ENCODE measurements around the gene ZBTB17.
"Not testable (repeated sequence)": the region's sequence is repeated elsewhere in the genome, so short reads cannot be mapped to it uniquely, and the experiment has no call there.

The ZBTB17 gene

DNA sequence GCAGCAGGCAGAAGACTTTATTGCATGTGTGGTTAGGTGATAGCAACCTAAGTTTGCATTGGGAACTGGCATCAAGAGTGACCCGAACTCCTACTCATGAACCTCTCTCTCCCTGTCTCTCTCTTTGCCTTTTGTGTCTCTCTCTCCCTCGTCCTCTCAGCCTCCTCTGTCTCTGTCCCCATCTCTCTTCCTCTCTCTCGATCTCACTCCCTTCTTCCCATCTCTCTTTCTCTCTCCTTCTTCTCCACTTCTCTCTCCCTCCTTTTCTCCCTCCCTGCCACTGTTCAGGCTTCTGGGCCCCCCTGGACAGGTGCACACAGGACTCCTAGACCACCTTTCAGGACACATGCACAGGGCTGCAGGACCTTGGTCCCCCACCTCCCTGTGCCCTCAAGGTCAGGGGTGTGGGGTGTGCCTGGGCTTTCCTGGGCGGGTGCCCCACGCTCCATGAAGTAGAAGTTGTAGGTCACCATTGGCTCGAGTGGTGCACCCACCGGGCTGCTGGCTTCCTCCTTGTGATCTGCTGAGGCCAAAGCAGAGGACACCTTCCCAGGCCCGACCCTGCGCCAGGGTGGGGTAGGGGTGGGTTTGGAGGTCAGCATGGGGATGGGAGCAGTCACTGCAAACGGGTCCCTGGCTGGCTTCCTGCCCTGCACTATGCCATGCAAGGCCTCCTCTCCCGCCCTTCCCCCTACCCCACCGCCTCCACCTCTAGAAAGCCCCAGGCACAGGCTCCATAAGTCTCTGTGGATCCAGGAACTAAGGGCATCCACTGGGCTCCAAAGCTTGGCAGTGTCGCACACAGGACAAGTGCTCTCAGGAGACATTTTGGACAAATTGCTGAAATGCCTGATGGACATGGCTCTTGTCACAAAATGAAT, 13.2 kb upstream of the ZBTB17 start:
- no peak for DNase-seq (ENCODE audit: low read depth in 2 of 2)

DNA sequence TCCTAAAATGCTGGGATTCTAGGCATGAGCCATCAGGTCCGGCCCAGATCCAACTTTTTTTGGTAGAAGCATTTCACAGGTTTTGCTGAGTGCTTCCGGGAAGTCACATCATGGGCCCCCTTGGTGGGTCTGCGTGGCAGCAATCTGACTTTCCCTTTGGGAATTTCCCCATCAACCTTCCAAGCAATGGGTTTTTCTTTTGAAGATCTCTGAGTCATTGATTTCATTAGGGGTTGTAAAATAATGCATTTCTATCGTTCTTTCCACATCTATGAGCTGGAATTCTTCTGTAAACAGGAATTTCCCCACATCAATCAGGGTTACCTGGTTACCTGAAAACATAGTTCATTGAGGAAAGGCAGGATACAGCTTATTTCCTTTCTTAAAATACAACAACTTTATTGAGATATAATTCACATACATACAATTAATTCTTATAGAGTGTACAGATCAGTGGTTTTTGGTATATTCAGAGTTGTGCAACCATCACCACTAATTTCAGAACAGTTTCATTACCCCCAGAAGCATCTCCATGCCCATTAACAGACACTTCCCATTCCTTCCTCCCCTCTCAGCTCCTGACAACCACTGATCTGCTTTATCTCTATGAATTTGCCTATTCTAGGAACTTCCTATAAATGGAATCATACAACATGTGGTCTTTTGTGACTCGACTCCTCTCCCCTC, 9.9 kb upstream of the ZBTB17 start:
- DNase-seq (ENCODE audit: low read depth in 2 of 2) = no peak

DNA sequence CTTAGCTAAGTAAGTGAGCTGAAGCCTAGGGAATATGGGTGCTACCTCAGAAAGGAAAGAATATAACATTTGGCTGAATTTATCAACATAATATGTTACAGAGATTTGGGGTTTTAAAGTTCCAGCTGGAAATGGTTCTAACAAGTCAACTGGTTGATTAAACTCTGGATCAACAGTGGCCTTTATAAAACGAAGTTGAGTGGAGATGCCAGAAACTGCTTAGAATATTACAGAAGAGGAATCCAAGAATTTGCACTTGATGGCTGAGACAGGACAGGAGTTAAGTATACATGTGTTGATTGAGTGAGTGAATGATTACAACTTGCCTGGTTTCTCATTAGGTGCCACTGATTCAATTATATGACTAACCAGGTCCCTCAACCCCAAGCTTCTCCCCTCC, 7.4 kb upstream of the ZBTB17 start:
- DNase-seq (ENCODE audit: low read depth in 2 of 2) = no peak

DNA sequence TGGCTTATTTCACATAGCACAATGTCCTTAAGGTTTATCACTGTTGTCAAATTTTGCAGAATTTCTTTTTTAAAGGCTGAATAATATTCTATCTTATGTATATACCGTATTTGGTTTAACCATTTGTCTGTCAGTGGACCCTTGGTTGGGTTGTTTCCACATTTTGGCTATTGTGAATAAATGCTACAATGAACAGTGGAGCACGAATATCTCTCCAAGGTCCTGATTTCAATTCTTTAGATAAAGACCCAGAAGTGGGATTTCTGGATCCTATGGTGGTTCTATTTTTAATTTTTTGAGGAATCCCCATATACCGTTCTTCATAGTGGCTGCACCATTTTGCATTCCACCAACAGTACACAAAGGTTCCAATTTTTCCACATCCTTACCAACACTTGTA, 5.8 kb upstream of the ZBTB17 start:
- no peak for DNase-seq (ENCODE audit: low read depth in 2 of 2)

DNA sequence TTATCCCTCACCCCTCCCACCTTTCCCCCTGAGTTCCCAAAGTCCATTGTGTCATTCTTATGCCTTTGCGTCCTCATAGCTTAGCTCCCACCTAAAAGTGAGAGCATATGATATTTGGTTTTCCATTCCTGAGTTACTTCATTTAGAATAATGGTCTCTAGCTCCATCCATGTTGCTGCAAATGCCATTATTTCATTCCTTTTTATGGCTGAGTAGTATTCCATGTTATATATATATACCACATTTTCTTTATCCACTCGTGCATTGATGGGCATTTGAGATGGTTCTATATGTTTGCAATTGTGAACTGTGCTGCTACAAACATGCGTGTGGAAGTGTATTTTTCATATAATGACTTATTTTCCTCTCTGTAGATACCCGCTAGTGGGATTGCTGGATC, 2.0 kb upstream of the ZBTB17 start:
- not testable (repeated sequence) for DNase-seq (ENCODE audit: low read depth in 2 of 2)

DNA sequence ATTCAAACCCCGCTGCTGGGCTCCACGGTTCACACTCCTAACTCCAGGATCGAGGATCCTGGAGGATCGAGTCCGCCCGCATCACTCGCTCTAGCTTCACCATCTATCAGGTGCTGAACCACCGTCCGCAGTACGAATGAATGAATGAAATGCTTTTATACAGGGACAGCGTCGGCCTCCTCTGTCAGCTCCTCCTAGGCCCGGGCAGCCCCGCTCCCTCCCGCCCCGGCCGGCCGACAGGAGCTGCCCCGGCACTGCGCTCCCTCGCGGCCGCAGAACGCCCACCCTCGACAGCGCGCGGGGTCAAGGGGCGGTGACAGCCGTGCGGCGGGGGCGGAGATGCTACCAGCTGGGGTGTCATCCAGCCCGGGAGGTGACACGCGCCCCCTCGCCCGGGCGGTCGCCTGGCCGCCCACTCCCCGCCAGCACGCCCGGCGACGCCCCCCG, 520 bp downstream of the ZBTB17 start:
- peak; percentile 78 to 84 for DNase-seq (ENCODE audit: low read depth in 2 of 2)

DNA sequence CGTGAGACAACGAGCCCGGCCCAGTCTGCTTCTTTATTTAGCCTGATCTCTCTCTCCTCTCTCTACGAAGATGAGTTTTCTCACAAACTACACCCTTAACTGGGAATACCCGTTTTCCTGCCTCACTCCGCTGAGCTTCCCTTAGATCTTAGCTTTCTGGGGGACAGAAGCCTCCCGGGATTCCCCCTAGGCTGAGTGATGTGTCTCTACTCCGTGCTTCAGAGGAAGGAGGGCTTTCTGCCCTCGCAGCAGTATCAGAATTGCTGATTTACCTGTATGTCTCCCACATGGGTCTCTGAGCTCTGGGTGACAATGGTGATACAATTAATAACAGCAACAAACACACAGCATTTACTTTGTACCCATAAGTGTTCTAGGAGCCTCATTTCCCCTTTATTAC, 1.0 kb downstream of the ZBTB17 start:
- peak in 1 of 2 donors; percentile 17 for DNase-seq (ENCODE audit: low read depth in 2 of 2)

DNA sequence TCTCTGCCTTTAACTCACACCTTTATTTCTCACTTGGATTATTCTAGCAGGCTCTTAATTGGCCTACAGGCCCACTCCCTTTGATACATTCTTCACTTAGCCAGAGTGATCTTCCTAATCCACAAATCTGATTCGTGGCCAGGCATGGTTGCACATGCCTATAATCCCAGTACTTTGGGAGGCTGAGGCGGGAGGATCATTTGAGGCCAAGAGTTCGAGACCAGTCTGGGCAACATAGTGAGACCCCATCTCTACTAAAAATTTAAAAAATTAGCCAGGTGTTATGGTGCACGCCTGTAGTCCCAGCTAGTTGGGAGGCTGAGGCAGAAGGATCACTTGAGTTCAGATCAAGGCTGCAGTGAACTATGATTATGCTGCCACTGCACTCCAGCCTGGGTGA, 2.1 kb downstream of the ZBTB17 start:
- DNase-seq (ENCODE audit: low read depth in 2 of 2) = no peak

DNA sequence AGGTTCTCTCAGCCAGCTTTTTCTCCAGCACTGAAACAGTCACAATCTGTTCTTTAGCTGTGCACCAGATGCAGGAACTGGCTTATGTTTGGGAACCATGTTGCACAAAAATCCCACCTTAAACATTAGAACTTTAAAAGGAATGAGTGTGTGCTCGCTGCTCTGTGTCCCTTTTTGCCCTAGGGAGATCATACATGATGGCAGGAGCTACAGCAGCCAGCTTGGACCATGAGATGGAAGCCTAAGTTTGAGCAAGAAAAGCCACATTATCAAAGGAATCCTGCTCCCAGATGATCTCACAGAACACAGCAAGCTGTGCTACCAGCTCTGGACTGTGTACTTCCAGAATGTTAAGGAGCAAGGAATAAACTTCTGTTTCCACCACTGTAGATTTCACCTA, 3.5 kb downstream of the ZBTB17 start:
- DNase-seq (ENCODE audit: low read depth in 2 of 2) = no peak

DNA sequence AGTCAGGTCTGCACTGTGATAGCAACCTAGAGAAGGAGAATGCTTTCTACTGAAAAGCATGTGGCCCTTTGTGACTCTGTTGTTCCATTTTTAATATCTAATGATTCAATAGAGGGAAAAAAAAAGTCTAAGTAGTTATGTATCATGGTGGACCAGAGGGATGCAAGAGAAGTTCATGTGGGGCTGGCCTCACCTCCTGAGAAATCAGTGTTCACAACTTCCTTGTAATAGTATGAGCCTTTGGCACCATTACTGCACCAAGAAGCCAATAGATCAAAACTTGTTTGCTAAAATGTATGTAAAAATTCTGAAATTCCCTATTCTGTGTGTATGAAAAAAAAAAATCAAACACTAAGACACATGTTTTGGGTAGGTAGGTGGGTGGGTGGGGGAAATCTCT, 5.0 kb downstream of the ZBTB17 start:
- DNase-seq (ENCODE audit: low read depth in 2 of 2) = no peak

DNA sequence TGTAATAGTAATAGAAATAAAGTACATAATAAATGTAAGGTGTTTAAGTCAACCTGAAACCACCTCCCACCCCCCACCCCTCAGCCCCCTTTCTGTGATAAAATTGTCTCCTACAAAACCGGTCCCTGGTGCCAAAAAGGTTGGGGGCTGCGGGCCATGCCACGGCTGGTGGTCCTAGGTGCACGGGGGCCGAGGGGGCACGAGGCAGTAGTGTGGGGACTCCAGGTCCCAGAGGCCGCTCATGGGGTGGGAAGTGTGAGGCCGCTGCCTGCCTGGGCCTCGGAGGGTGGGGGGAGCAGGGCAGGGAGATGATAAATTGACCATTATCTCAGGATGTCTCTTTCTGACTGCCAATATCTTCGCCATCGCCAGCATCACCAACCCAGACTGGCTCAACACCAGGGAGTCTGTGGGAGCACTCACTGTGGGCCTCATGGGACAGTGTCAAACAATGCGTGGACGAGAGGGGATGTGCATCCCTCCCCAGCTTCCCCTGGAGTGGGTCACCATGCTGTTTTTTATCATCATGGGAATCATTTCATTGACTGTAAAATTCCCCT, 6.5 kb downstream of the ZBTB17 start:
- DNase-seq (ENCODE audit: low read depth in 2 of 2) = no peak

DNA sequence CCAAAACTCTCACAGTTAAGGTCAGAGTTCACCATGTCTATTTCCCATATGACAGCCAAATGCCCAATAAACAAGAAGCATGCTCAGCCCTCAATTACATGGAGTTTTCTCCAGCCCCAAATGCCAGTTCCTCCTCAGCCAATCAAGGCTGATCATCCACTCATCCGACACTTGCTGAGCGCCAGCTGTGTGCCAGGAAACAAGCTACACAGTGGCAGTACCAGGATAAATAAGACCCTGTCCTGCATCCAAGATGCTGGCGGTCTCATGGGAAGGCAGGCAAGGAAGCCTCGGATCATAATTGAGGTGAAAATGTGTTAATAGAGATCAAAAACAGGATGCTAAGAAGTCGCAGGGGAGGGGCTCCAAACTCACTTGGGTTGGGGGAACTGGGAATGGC, 7.7 kb downstream of the ZBTB17 start:
- no peak for DNase-seq (ENCODE audit: low read depth in 2 of 2)

DNA sequence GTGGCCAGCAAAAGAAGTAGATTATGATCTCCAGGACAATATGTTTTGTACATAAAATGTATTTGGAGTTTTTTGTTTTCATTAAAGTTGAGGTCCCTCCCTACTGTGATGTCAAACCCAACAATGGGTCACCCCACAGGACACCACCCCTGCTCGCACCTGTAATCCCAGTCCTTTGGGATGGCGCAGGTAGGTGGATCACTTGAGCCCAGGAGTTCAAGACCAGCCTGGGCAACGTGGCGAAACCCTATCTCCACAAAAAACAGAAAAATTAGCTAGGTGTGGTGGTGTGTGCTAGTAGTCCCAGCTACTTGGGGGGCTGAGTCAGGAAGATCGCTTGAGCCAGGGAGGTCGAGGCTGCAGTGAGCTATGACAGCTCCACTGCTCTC, 9.0 kb downstream of the ZBTB17 start:
- DNase-seq (ENCODE audit: low read depth in 2 of 2) = no peak

DNA sequence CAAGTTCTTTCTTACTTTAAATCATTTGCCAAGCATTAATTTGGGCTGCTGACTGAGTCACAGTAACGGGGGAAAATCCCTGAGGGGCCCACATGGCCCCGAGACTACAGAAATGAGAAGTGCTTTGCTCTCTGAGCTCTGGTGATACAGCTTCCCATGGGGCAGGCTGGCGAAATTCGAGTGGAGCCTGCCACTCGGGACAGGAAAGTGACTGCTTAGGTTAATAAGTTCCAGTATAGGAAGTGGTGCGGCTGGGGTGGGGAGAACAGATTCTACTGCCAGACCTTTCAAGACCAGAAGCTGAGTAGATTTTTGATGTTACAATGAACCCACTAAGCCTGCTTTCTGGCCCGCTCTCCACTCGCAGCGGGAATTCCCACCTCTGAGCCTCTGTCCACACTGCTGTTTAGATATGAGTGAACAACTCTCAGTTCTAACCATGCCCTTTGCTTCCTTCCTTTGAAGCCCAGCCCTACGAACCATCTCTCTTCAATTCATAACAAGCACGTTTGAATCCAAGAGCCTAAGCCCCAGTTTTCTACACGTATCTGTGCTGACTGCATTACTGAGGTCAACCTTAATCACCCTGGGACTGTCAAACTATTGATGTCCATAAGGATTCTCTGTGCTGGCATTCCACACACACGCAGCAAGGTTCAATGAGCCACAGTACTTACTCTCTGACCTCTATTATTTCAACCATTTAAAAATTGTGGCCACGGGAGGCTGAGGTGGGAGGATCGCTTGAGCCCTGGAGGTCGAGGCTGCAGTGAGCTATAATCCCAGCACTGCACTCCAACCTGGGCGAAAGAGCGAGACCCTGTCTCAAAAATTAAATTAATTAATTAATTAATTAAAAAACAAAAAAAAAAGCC, 9.6 kb downstream of the ZBTB17 start:
- DNase-seq (ENCODE audit: low read depth in 2 of 2) = peak; percentile 80 to 83

DNA sequence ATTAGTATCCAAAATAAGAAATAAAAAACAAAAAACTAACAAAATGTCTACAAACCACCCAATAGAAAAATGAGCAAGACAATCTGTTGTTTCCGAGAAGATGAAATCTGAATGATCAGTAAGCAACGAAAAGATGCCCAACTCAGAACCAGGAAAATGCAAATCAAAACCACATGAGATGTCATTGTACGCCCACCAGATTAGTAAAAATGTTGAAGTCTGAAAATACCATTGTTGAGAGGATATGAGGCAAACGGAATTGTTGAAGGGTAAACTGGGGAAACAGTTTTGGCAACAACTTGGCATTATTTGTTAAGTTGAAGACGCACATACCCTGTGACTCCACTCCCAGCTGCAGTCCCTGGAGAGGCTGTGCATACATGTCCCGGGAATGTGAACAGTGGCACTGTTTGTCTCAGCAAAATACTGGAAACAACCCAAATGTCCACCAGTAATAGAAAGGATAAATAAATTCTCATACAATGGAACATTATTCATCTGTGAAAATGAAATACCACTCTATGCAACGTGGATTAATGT, 10.6 kb downstream of the ZBTB17 start:
- no peak for DNase-seq (ENCODE audit: low read depth in 2 of 2)

DNA sequence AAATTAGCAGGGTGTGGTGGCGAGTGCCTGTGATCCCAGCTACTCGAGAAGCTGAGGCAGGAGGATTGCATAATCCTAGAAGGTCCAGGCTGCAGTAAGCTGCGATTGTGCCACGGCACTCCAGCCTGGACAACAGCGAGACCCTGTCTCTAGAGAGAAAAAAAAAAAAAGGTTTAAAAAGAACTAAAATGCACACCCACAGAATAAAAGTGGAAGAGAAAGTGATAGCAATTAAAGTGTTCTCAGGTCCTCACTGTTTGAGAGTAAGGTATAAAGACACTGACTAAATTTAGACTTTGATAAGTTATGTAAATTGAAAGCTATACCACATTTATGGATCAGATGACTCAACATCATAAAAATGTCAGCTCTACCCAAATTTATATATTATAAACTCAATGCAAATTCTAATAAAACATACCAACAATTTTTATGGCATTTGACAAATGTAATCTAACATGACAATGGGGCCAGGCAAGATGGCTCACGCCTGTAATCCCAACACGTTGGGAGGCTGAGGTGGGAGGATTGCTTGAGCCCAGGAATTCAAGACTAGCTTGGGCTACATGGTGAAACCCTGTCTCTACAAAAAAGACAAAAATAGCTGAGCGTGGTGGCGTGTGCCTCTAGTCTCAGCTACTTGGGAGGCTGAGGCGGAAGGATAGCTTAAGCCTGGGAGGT, 11.8 kb downstream of the ZBTB17 start:
- no peak for DNase-seq (ENCODE audit: low read depth in 2 of 2)

DNA sequence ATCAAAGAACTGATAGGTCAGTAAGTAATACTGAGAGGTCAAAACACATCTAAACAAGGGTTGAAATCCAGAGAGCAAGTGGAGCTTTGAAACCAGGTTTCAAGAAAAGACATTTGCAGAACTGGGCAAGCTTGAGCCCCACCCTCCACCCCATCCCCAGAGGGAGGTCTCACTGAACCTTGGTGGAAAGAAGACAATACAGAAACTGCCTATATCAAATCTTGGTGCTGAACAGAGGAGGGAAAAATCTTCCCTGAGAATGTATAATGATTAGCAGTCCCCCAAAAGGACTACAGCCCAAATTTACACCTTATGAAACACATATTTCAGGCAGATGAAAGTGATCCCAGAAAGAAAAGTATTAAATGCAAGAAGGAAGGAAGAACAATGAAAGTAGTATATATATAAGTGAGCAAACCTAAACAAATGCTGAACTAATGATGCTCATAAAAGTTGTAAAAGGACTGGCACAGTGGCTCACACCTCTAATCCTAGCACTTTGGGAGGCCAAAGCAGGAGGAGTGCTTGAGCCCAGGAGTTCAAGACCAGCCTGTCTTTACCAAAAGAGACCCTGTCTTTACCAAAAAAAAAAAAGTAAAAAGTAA, 12.4 kb downstream of the ZBTB17 start:
- DNase-seq (ENCODE audit: low read depth in 2 of 2) = no peak

DNA sequence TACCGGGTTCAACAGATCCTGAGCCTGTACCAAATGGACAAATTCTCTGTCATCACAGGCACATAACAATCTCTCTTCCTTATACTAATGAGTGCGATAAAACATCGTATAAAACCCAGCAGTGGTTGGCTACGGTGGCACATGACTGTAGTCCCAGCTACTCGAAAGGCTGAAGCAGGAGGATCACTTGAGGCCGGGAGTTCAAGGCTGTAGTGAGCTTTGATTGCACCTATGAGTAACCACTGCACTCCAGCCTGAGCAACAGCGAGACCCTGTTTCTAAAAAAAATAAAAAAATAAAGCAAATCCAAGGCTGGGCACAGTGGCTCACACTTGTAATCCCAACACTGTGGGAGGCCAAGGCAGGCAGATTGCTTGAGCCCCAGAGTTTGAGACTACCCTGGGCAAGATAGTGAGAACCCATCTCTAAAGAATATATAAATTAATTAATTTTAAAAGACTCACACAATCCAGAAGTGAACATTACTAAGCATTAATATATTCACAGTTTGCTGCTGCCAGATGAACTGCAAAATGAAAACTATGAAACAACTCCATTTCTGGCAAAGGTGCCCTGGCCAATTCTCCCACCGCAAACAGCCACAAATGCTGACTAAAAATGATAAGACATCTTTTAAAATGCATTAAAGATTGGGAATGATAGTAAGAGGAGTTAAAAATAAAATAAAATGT, 13.1 kb downstream of the ZBTB17 start:
- DNase-seq (ENCODE audit: low read depth in 2 of 2) = no peak

DNA sequence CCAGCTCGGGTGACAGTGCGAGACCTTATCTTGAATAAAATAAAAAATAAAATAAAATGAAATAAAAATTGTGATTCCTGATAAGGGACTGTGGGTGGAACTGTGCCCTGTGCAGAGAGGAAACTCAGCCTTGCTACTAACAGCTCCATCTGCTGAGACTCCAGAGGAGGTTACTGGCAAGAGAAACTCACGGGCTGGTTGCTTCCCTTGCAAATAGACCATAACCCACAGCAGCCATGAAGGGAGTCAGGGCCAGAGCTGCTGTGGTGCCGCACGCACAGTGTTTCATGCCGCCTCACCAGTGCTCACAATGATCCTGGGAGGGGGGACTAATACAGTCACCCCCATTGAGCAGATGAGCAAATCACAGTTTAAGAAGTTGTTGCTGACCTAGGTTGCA, 13.7 kb downstream of the ZBTB17 start:
- DNase-seq (ENCODE audit: low read depth in 2 of 2) = no peak

DNA sequence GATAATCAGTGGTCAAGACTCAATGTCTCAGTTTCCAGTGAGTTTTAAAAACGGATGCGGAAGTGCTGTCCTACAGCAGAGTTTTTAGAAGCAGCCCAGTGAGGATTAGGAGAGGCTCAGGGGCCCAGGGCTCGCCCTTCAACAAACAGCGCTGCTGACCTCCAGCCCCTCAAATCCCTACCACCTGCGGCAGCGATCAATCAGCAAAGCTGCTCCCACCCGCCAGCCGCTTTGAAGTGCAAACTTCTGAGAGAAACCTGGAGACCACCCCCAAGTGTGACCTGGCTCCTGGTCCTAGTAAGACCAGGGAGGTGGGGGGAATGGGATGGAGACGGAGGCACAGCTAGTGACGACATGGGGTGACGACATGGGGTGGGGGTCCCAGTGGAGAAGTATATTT, 14.4 kb downstream of the ZBTB17 start:
- no peak for DNase-seq (ENCODE audit: low read depth in 2 of 2)

Measured in stimulated activated CD8-positive, alpha-beta memory T cell treated with anti-CD3 and anti-CD28 coated beads, Interleukin-15, amount 100 ng/mL, for 48 hours (primary cell).